GM18520 (cell line): ENCODE measurements around the gene ARMC2.

ENCODE experiments used
- ATAC-seq: cut with Tn5 transposase; IDR thresholded peaks from one replicate; pipeline ENCODE4 v1.9.1; 2021; ENCODE audit not compliant: unreplicated experiment

ARMC2 gene

DNA sequence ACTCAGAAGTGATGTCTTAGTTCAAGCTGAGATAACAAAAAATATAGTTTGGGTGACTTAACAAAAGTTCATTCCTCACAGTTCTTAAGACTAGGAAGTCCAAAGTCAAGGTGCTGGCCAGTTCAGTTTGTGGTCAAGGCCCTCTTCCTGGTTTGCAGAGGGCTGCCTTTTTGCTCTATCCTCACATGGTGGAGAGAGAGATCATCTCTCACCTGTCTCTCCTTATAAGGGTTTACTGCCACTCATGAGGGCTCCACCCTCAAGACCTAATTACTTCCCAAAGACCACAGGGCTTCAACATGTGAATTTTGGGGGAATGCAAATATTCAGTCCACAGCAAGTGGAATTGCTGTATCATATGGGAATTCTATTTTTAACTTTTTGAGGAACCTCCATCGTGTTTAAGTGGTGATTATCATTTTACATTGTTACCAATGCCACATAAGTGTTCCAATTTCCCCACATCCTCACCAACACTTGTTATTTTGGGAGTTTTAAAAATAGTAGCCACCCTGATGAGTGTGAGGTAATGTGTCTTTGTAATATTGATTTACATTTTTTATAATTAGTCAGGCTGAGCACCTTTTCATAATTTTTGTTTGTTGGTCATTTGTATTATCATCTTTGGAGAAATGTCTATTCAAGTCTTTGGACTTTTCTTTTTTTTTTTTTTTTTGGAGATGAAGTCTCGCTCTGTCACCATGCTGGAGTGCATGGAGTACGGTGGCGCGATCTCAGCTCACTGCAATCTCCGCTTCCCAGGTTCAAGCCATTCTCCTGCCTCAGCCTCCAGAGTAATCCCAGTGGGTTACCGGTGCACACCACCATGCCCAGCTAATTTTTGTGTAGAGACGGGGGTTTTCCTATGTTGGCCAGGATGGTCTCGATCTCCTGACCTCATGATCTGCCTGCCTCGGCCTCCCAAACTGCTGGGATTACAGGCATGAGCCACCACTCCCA lies 134.2 kb downstream of the ARMC2 start:
- no peak for ATAC-seq

GRCh38 chr6:108983151-108983550 lies 134.9 kb downstream of the ARMC2 start:
- ATAC-seq, result no peak

DNA sequence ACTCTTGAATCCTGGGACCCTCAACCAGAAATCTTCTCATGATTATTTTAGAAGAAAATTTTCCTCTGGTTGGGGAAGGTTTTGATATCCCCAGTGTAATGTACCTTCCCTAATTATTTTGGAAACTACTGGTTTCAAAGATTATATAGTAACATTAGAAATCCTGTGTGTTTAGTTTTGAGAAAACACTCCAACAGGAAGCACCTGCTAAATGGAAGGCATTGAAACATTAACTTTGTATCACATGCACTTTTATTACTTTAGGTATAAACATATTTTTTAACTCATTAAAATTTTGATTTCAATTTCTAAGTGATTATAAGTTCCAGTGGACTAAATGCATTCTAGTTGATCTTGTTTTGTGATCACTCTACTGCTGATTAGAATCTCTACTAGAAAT lies 137.1 kb downstream of the ARMC2 start:
- no peak for ATAC-seq

DNA sequence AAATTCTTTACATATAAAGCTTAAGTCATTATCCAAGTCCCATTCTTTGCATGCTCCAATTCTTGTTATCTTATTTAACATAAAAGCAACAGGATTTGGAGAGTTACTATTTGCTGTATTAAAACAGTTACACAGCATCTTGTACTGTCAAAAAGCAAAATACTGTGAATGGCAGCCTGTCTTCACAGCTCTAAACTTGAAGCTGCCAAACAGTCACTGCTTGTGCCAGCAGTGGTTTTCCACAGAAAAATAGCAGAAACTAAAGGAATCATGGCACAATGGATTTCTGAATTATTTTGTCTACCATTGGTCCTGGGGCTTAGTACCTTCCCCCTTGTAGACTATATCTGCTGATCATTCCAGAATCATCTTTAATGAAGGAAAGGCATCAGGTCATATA lies 138.9 kb downstream of the ARMC2 start:
- ATAC-seq, result no peak

- ATAC-seq, result no peak
Observed at GRCh38 chr6:108988296-108988695, 140.1 kb downstream of the ARMC2 start.

DNA sequence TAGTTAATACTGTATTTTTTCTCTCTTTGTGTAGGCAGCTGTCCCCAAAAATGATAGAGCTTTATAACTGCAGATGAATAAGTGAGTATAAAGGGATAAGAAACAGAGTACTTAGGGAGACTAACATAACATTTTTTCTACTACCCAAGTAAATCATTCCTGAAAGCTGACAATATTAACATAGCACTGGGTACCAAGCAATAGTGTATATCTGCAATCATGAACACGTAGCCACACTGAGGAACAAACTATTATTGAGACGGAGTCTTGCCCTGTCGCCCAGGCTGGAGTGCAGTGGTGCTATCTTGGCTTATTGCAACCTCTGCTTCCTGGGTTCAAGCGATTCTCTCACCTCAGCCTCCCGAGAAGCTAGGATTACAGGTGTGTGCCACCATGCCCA lies 140.5 kb downstream of the ARMC2 start:
- no peak for ATAC-seq

- ATAC-seq, result no peak
Observed at GRCh38 chr6:108989700-108990099, 141.5 kb downstream of the ARMC2 start.

GRCh38 chr6:108993876-108994275 lies 145.7 kb downstream of the ARMC2 start:
- no peak for ATAC-seq

DNA sequence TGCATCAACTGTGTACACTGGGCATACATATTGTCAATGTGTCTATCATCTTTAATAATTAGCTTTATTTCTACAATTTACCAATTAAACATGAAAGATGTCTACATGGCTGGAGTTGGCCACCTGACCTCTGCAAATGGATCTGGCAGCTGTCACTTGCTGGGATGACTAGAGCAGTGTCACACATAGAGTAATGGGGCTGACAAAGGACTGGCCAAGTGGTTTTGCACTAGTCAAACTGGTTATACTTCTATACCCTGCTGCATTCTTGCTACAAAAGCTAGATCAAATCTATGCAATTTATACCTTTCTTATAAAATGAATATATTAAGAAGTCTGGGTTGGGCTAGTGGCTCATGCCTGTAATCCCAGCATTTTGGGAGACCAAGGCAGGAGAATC lies 147.1 kb downstream of the ARMC2 start:
- no peak for ATAC-seq

DNA sequence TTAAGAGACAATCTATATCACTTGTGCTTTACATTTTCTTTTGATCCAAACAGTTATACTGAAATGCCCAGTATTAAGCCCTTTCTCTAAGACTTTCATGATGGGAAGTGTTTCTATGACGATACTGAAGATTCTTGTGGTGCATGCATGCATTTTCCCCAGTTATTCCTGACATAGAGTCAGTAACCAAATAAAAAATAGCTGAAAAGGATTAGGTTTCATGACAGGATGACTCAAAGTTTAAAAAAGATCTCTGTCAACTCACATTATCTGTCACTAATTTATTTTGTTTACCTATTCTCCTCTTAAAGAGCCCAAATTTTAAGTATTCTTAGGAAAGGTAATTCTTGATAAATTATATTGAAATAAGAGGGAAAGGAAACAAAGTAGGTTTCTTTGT lies 148.0 kb downstream of the ARMC2 start:
- no peak for ATAC-seq

DNA sequence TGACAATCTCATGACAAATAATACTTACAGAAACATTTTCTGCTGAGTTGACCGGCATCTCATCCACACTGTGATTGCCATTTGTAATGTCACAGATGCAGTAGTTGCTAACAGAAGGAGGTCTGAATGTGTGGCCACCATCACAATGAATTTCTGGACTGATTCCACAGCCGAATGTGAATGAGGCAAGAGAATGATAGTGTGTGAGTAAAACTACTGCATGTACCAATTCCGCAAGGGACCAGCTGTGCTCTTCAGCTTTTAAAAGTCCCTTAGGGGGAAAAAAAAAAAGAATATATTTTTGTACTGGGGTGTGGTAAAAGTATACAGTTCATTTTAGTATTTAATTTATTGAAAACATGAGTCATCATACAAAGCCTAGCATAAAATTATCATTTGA lies 150.3 kb downstream of the ARMC2 start:
- no peak for ATAC-seq

- ATAC-seq, result no peak
Observed at GRCh38 chr6:108999428-108999827, 151.2 kb downstream of the ARMC2 start.

DNA sequence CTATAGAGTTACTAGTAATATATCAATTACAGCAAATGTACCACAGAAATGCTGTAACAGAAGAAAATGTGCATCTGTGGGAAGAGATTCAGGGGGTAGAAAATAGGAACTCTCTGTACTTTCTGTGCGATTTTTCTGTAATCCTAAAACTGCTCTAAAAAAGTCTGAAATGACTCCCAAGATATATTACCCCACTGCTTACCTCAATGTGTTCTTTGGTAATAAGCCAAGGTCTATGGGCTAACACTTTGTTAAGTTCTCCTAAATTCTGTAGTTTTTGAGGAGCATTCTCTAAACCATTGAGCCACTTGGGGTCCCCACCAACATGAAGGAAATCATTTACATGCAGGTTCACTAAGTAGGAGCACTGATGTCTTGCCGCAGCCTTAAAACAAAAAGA lies 152.1 kb downstream of the ARMC2 start:
- ATAC-seq, result no peak

GRCh38 chr6:109001291-109001894 lies 153.2 kb downstream of the ARMC2 start:
- ATAC-seq, result no peak

- no peak for ATAC-seq
Observed at GRCh38 chr6:109002051-109002697, 154.0 kb downstream of the ARMC2 start.

- no peak for ATAC-seq
Observed at GRCh38 chr6:109002882-109003281, 154.7 kb downstream of the ARMC2 start.

DNA sequence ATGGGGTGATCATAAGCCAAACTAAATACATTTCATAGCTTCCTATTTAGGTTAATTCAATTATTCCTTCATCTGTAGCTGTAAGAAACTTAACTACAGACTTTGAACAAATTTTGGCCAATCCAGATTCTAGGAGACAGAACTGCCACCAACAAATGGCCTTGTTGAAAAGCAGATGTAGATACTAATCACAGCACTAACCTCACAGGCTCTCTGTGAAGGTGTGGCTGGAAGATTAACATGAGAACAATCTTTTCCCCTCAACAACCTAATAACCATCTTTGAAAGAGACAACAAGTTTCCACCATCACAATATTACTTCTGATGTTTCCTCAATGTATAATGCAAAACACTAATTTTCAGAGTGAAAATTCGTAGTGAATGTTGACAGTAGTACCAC lies 158.6 kb downstream of the ARMC2 start:
- ATAC-seq, result no peak

DNA sequence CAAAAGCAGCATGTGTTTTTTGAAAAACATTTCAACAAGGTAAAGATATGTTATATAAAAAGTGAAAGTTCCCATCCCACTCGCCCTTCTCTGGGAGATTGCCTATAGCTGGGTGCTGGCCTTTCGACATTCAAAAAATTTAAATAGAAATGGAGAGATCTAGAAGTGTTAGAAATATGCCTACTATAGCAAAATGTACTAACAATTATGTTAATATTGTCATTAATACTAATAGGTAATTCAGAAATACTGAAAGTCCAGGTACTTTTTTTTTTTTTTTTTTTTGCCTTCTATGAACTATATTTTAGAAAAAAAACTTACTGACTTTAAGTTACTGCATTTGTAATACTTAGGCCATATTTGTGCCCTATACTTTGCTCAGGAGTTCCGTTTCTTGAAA lies 159.3 kb downstream of the ARMC2 start:
- ATAC-seq, result no peak

DNA sequence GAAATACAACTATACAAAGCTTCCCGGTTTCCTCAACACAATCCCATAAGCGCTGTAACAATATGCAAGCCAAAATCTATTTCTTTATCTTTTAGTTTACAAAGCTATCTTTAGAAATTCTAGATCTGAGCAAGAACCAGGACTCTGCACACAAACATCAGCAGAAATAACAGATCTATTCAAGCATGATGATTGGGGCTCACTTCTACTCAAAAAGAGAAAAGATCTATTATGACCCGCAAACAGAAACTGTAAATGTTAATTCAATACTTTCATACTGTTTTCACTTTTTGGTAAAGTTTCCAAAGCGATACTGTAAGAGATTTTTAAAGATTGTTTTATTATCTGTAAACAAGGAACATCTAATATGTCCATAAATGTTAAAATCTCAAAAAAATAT lies 159.8 kb downstream of the ARMC2 start:
- ATAC-seq, result no peak

DNA sequence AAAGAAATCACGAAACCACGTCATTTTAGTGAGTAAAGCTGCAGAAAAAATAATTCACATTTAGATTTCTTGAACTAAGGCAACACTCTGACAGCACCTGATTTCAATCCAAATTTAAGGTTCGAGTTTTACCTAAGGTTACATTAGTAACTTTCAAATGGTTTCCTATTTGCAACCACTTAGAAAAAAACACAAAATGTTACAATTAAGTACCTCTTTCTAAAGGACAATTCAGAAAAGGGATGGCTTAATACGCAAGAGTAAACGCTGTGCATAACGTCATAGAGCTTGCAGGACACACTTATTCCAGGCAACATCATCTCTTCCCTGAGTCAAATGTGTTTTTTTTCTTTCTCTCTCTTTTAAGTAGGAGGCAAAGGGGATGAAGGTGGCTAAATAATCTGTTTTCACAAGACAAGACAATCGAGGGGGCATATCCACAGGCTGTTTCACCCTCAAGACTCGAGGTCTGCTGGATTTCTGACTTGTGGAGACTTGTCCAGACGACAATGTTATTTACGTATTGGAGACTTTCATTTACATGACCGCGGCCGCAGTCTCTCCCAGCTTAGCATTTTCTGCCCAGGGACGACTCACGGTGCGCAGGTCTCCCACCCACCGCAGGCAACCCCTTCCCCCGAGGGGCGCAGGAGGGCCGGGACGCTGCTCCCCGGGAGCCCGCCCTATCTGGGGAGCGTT lies 160.5 kb downstream of the ARMC2 start:
- ATAC-seq, result peak; percentile 3

GRCh38 chr6:109009236-109009961 lies 161.2 kb downstream of the ARMC2 start:
- ATAC-seq, result peak; percentile 88
